Left renal cortex interstitium (tissue), 4 donors: ENCODE results near the gene ZC3H18. TPM values are rescaled to one million over a fixed set of nuclear protein-coding genes. Genes with fewer than 3 reads are reported as not detected.

Source experiments
- DNase-seq, 4 donors: peaks; one replicate each; pipeline ENCODE4 v3.0.0-alpha.2; 2013; ENCODE audit warnings: low read depth in 4 of 4, low spot score in 2 of 4, missing footprints in 1 of 4
- polyA plus RNA-seq, 4 donors: library from polyadenylated mRNA; unstranded; fragments of 120-200 nt; gene quantifications; one replicate each; pipeline ENCODE4 v1.2.1, GENCODE V29; 2013; ENCODE audit not compliant: insufficient read length in 4 of 4

ZC3H18 gene
- polyA plus RNA-seq, 4 donors: 29.3 to 51.0 (median 44.5) TPM

DNA sequence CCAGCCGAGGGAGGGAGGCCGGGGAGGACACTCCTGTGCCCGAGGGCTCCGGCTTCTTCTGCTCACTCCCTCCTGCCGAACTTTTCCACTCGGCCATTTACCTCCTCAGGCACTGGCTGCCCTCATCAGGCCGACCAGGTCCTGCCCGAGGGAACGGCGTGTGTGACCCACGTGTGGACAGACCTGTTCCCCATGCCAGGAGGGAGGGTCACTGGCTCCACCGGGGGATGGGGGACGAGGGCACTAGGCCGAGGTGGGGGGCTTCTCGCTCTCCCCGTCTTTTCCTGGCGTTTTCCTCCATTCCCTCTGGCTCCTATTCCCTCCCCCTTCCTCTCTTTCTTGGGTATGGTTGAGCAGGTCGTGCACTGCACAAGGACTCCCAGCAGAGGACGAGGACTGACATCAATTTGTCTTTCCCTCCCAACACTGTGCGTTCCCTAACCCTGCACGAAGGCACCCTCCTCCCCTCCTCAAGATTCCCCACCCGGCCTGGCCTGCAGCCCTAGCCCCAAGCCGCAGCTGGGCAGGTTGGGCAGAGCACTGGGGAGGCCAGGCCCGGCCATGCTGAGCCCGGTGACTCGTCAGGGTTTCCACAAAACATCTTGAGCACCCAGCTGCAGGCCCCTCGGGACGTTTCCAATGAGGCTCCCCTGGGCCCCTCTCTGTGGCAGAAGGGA, 64.9 kb downstream of the ZC3H18 start:
- no peak for DNase-seq

DNA sequence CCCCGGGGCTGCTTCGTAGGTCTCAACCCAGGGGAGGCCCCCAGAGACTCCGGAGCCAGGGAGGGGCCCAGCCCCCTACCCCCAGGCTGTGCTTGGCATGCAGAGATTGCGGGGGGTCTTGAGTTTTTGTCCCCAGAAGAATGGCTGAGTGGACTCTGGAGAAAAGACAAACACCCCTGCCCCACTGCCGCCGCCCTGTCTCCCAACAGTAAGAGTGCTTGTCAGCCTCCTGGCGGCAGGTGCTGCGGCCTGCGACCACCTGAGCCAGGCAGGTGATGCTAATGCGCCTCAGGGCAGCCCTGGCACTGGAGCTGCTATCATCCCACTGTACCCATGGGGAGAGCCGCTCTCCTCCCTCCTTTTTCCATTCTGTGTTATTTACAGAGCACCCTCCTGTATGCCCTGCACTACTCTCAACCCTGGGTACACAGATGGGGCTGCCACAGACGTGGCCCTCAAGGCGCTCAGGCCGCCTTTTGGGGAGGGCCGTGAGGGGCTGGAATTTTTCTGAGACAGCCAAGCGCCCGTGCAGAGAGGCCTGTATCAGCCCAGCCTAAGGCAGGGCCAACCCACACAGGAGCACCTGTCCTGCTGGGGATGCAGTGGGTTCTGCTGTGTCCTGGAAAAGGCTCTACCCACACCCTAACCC, 65.6 kb downstream of the ZC3H18 start:
- no peak for DNase-seq

- no peak for DNase-seq
Observed at GRCh38 chr16:88636488-88637265, 66.5 kb downstream of the ZC3H18 start.

DNA sequence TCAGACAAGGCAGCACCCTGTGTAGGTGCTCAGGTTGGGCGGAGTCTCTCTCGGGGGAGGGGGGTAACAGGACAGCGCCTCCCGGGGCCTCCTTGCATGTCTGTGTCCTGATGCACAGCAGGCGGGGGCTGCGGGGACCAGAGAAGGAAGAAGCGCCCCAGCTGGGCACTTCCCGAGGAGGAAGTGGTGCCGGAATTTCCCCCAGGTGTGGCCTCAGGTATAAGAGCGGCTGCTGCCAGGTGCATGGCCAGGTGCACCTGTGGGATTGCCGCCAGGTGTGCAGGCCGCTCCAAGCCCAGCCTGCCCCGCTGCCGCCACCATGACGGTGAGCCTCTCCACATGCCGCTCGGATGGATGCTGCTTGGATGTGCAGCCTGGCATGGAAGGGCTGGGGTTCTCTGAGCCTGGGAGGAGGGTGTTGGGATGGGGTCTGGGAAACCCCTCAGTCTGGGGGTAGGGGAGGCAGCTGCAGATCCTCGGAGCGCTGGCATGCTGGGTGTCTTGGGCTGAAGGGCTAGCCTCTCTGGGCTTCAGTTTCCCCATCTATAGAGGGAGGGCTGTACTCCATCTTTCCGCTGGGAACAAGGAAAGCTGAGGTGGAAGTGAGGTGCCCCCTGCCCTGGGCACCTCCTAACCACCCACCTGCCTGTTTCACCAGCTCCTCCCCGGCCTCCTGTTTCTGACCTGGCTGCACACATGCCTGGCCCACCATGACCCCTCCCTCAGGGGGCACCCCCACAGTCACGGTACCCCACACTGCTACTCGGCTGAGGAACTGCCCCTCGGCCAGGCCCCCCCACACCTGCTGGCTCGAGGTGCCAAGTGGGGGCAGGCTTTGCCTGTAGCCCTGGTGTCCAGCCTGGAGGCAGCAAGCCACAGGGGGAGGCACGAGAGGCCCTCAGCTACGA, 68.4 kb downstream of the ZC3H18 start, which contains the start of gene IL17C:
IL17C (plus strand) TSS at position 250 of the 908 bp plus-strand sequence; CDS start at position 320, 70 bp downstream.
- no peak for DNase-seq

DNA sequence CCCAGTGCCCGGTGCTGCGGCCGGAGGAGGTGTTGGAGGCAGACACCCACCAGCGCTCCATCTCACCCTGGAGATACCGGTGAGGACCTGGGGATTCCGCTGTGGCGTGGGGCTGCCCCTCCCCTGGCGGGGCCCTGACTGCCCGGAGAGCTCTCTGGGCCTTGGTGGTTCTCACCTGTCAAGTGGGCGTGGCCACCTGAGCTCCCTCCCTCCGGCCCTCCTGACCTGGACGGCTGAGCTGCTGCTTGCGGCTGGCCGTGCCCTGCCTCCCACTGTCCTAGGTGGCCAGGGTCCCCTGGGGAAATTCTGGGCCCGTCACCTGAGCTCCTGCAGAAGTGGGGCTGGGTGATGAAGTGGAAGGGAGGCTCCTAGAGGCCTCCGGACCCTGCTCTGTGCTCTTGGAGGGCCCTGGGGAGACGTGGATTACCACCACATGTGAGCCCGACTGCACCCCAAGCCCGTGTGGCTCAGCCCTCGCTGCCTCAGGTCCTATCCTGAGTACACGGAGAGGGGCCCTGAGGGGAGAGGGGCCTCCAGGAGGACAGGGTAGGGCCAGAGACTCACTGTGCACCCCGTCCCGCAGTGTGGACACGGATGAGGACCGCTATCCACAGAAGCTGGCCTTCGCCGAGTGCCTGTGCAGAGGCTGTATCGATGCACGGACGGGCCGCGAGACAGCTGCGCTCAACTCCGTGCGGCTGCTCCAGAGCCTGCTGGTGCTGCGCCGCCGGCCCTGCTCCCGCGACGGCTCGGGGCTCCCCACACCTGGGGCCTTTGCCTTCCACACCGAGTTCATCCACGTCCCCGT, 69.2 kb downstream of the ZC3H18 start:
- no peak for DNase-seq

DNA sequence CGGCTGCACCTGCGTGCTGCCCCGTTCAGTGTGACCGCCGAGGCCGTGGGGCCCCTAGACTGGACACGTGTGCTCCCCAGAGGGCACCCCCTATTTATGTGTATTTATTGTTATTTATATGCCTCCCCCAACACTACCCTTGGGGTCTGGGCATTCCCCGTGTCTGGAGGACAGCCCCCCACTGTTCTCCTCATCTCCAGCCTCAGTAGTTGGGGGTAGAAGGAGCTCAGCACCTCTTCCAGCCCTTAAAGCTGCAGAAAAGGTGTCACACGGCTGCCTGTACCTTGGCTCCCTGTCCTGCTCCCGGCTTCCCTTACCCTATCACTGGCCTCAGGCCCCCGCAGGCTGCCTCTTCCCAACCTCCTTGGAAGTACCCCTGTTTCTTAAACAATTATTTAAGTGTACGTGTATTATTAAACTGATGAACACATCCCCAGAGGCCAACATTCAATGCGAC, 69.9 kb downstream of the ZC3H18 start:
- DNase-seq: no peak

DNA sequence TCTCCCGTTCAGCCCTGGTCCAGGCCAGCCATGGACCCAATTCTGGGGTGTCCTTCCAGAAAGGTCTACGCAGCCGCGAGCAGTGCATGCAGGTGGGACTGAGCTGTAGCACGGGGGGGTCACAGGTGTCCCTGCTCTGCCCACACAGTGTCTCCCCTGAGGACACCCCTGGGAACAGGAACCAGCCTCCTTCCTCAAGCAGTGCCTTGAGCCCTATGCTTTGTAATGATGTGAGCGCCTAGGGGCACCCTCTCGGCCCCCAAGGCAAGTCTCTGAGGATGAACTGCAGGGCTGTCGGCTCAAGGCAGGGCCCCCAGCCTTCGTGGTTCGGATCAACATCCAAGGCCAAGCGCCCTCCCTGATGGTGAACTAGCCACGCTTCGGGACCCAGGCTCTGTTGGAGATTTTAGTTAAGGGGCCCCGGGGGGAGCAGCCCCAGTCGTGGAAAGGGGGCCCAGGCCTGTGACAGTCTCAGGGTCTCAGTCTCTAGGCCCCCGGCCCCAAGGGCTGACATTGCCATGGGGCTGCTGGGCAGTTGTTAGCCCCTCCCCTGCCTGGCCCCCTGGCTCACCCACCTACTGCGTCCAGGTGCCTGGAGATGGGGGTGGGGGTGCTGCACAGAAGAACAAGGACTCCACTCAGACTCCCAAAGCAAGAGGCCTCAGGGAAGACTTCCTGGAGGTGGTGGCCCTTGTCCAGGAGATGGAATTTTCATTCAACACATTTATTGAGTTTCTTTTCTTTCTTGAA, 70.5 kb downstream of the ZC3H18 start:
- DNase-seq: no peak

DNA sequence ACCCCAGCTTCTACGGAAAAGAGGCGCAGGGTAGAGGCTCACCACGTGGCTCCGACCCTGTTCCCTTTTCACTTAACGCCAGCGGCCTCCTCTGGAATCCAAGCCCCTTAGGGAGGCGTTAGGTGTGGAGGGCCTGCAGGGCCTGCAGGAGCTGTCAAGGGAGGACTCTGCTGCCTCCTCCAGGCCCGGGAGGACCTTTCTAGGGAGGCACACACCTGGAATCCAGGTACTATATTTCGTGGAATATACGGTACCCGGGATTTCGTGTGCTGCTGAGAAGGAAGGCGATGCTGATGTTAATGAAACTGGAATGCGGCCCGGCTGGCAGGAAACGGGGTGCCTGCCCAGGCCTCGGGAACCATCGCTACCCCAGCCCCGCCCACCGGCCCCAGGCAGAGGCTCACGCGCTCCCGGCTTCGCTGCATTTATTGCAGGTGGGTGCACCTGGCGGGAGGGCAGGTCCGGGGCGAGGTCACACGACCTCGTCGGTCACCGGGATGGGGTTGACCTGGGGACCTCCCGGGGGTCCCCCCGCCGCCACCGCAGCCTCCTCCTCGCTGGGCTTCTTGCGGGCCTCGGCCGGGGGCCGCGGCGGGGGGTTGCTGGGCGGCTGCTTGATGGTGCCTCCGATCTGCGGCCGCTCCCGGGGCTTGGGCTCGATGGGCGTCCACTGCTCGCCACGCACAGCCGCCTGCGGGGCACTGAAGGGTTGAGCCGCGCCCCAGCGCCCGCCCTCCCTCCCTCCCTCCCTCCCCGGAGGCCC, 72.9 kb downstream of the ZC3H18 start:
- DNase-seq: no peak

GRCh38 chr16:88643644-88643932, 73.4 kb downstream of the ZC3H18 start:
- DNase-seq: no peak

- DNase-seq: no peak
Observed at GRCh38 chr16:88645455-88645854, 75.3 kb downstream of the ZC3H18 start.

DNA sequence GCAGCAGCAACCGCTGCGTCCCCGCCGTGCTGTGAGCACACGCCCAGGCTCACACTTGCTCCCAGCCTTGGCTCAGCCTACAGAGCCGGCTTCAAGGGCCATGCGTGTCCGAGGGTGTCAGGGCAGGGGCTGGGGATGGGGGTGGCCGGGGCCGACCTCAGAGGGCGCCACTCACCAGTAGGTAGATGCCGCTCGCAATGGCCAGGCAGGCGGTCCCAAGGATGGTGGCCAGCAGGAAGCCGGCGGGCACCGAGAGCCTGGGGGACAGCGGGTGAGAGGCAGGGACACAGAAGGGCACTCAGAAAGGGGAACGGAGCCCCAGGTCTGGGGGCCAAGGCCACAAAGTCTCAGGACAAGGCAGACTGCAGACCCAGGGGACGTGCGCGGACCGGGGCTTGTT, 75.7 kb downstream of the ZC3H18 start:
- no peak for DNase-seq

DNA sequence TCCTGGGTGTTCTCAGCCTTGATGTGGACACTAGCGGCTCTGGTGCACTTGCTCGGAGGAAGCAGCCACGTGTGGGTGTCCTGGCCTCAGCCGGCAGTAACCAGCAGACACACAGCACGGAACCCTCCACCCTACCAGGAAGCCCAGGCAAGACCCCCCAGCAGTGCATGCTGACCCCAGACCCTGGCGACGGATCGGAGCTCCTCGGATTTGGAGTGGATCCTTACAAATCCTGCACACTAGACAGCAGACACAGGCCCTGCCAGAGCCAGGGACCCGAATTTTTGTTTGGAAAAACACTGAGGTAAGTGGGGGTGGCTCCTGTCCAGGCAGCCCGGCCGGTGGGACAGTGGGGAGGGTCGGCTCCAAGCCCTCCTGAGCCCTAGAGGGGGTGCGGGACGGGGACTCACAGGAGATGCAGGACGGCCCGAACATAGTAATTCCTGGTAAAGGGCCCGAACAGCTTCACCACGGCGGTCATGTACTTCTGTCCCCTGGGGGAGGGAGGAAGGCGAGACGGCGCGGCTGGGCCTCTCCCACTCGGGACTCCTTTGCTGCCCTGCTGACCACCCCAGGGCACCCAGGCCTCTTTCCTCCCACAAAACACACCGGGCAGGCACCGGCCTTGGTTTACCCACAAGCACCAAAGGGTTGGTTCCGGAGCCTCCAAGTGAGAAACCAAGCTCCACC, 76.3 kb downstream of the ZC3H18 start:
- no peak for DNase-seq

DNA sequence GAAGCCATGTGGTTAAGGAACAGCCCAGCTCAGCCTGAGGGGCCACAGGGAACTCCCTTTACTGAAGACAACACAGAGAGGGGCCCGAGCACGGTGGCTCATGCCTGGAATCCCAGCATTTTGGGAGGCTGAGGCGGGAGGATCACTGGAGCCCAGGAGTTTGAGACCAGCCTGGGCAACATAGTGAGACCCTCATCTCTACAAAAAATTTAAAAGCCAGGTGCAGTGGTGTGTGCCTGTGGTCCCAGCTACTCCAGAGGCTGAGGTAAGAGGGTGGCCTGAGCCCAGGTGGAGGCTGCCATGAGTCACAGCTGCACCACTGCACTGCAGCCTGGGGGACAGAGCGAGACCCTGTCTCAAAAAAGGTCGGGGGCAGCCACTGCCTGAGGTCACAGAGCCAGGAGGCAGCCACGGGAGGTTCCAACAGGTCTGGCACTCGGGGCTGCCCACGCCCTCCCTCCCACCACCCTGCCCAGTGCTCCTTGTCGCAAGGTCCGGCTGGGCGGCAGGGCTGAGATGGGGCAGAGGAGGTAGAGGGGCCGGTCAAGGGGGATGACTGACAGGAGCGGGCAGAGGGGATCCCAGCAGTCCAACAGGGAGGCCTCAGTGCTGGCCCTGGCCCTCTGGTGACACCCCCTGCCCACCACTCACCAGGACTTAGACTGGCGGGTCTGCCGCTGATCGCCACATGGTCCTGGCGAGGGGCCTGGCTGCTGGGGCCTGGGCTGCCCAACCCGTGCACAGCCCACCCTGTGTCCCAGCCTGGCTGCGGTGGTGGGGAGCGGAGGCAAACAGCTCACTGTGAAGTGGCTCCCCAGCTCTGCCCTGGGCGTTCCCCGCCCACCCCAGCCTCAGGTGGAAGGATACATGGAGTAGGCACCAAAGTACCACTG, 77.2 kb downstream of the ZC3H18 start:
- no peak for DNase-seq

GRCh38 chr16:88649195-88649923, 79.2 kb downstream of the ZC3H18 start:
- no peak for DNase-seq

GRCh38 chr16:88649924-88650748, 79.9 kb downstream of the ZC3H18 start:
- DNase-seq: no peak
